ENCODE measurements around the gene RAB5IF.
"Not testable (repeated sequence)": the region's sequence is repeated elsewhere in the genome, so short reads cannot be mapped to it uniquely, and the experiment has no call there.

Gene RAB5IF

GRCh38 chr20:36605399-36606157 lies at the start of gene RAB5IF:
Gene RAB5IF (plus strand): TSS chr20:36605779. CDS start chr20:36605952, 173 bp downstream.
- DNase-seq, result peak; percentile 49 to 99 (median 96)

- no peak for DNase-seq
Observed at GRCh38 chr20:36562724-36563123, 42.9 kb upstream of the RAB5IF start.

- DNase-seq, result no peak
Observed at GRCh38 chr20:36563374-36563773, 42.2 kb upstream of the RAB5IF start.

- DNase-seq, result not testable (repeated sequence)
Observed at GRCh38 chr20:36564078-36564725, 41.4 kb upstream of the RAB5IF start.

GRCh38 chr20:36564726-36565121 lies 40.9 kb upstream of the RAB5IF start:
- DNase-seq, result not testable (repeated sequence)

- no peak for DNase-seq
Observed at GRCh38 chr20:36565520-36565919, 40.1 kb upstream of the RAB5IF start.

GRCh38 chr20:36569847-36570429 lies 35.6 kb upstream of the RAB5IF start:
- DNase-seq, result no peak

GRCh38 chr20:36571564-36572504 lies 33.7 kb upstream of the RAB5IF start:
- no peak for DNase-seq

GRCh38 chr20:36572701-36573102 lies 32.9 kb upstream of the RAB5IF start:
- peak in 1 of 56 donors; percentile 23 for DNase-seq

- DNase-seq, result peak in 38 of 56 donors; percentile 3 to 74 (median 30)
Observed at GRCh38 chr20:36573103-36573797, 32.3 kb upstream of the RAB5IF start, which contains the start of gene TGIF2. Gene TGIF2 (plus strand): TSS chr20:36573597. CDS start chr20:36578775, 5,178 bp downstream.

GRCh38 chr20:36573798-36574365 lies 31.7 kb upstream of the RAB5IF start:
- DNase-seq, result peak in 33 of 56 donors; percentile 5 to 56 (median 21)

- DNase-seq, result peak in 7 of 56 donors; percentile 5 to 52 (median 15)
Observed at GRCh38 chr20:36574366-36575135, 31.0 kb upstream of the RAB5IF start.

GRCh38 chr20:36576081-36576445 lies 29.5 kb upstream of the RAB5IF start:
- DNase-seq, result no peak

GRCh38 chr20:36578356-36579041 lies 27.1 kb upstream of the RAB5IF start:
- DNase-seq, result no peak

GRCh38 chr20:36579996-36580545 lies 25.5 kb upstream of the RAB5IF start:
- DNase-seq, result no peak

- DNase-seq, result no peak
Observed at GRCh38 chr20:36582322-36582721, 23.3 kb upstream of the RAB5IF start.

- DNase-seq, result no peak
Observed at GRCh38 chr20:36582821-36583220, 22.8 kb upstream of the RAB5IF start.

- no peak for DNase-seq
Observed at GRCh38 chr20:36584018-36584481, 21.5 kb upstream of the RAB5IF start.
